Left forelimb (tissue), 1 donor: ENCODE data around the gene TAF13.
A peak's percentile ranks its signal among the peaks of the same experiment; 100 is the strongest.

ENCODE experiments used
- DNase-seq: peaks from one replicate; pipeline ENCODE4 v3.0.0-alpha.2; 2018; ENCODE audit warnings: low spot score

Gene TAF13

GRCh38 chr1:109075531-109076490 is at the start of gene TAF13:
Gene TAF13 (minus strand): TSS chr1:109076003. CDS start chr1:109075947, 56 bp downstream.
- peak; percentile 96 for DNase-seq

- DNase-seq: no peak
Measured at GRCh38 chr1:109120356-109120755, 44.6 kb upstream of the TAF13 start.

GRCh38 chr1:109118089-109118488 is 42.3 kb upstream of the TAF13 start:
- DNase-seq: no peak

GRCh38 chr1:109116286-109116685 is 40.5 kb upstream of the TAF13 start:
- no peak for DNase-seq

GRCh38 chr1:109115685-109116084 is 39.9 kb upstream of the TAF13 start:
- DNase-seq: no peak

GRCh38 chr1:109114342-109114674 is 38.5 kb upstream of the TAF13 start:
- no peak for DNase-seq

GRCh38 chr1:109113590-109114341 is 38.0 kb upstream of the TAF13 start, which contains the start of gene ELAPOR1:
Gene ELAPOR1 (plus strand): TSS chr1:109114115. CDS start chr1:109114184, 69 bp downstream.
- no peak for DNase-seq

GRCh38 chr1:109112652-109113285 is 37.0 kb upstream of the TAF13 start:
- peak; percentile 90 for DNase-seq

GRCh38 chr1:109112056-109112651 is 36.4 kb upstream of the TAF13 start:
- no peak for DNase-seq

- DNase-seq: peak; percentile 17
Measured at GRCh38 chr1:109111386-109112055, 35.7 kb upstream of the TAF13 start.

GRCh38 chr1:109109906-109110305 is 34.1 kb upstream of the TAF13 start:
- no peak for DNase-seq

GRCh38 chr1:109107785-109108184 is 32.0 kb upstream of the TAF13 start:
- no peak for DNase-seq

GRCh38 chr1:109105881-109106280 is 30.1 kb upstream of the TAF13 start:
- DNase-seq: no peak

GRCh38 chr1:109104364-109105151 is 28.8 kb upstream of the TAF13 start:
- DNase-seq: no peak

GRCh38 chr1:109099938-109100773 is 24.4 kb upstream of the TAF13 start:
- DNase-seq: peak; percentile 97

GRCh38 chr1:109096120-109096519 is 20.3 kb upstream of the TAF13 start:
- no peak for DNase-seq

GRCh38 chr1:109095631-109096030 is 19.8 kb upstream of the TAF13 start:
- no peak for DNase-seq

GRCh38 chr1:109094871-109095270 is 19.1 kb upstream of the TAF13 start:
- DNase-seq: no peak

- DNase-seq: no peak
Measured at GRCh38 chr1:109094377-109094803, 18.6 kb upstream of the TAF13 start.

GRCh38 chr1:109091839-109092193 is 16.0 kb upstream of the TAF13 start:
- no peak for DNase-seq
